HCT116 (cell line): ENCODE results near the gene RTN4. TPM values are rescaled to one million over a fixed set of nuclear protein-coding genes. Genes with fewer than 3 reads are reported as not detected.

Experiments used
- ATAC-seq: fragments of 200-7000 bp; cut with Tn5 transposase; 2 replicates; pipeline ENCODE4 v1.9.1; 2020; ENCODE audit warnings: mild to moderate bottlenecking, moderate library complexity
- BruUV-seq: library from RNA; stranded (reverse); fragments of 400-500 nt; replicated peaks from 2 replicates; lab custom pipeline; 2021; lab: Mats Ljungman, UMichigan
- CTCF ChIA-PET: fragments of 300-600 bp; sonication (Branson Sonifier 250); formaldehyde crosslinking; loops from one replicate; lab custom pipeline; 2021; ENCODE audit warnings: antibody characterized with exemption; lab: Charles Lee
- POLR2A ChIA-PET: fragments of 300-600, 350-600 bp; sonication (Branson Sonifier 250); formaldehyde crosslinking; loops from one replicate; lab custom pipeline; 2021; ENCODE audit warnings: antibody characterized with exemption; lab: Charles Lee
- RAD21 ChIA-PET, 2 experiments: fragments of 300-600 bp; sonication (Branson Sonifier 250); formaldehyde crosslinking; loops; one replicate each; lab custom pipeline; 2023; ENCODE audit warnings: low total read pairs in 2 of 2; ENCODE audit not compliant: uncharacterized antibody in 2 of 2, unreplicated experiment in 2 of 2, low non-redundant PET in 1 of 2; lab: Charles Lee
- DNase-seq: peaks from one replicate; pipeline ENCODE4 v3.0.0-alpha.2; 2010; ENCODE audit warnings: low read depth, low spot score
- H2AFZ ChIP-seq: fragments of 200-600 bp; shearing (Covaris generic), sonication (generic); 2 replicates; pipeline ENCODE4 v1.6.1; 2017; ENCODE audit warnings: low read depth, mixed run types, mixed read lengths, antibody characterized with exemption, low read length; ENCODE audit not compliant: poor library complexity, severe bottlenecking
- H3K27ac ChIP-seq: 2 replicates; pipeline ENCODE4 v1.5.1; 2012; ENCODE audit warnings: low read depth, low read length
- H3K27me3 ChIP-seq: fragments of 200-600 bp; sonication (generic); 2 replicates; pipeline ENCODE4 v1.6.1; 2016; ENCODE audit warnings: mixed run types, low read length, mixed read lengths; ENCODE audit not compliant: insufficient read depth
- H3K36me3 ChIP-seq, 2 experiments: fragments of 200-500 bp in 1 of 2; fragments of 200-600 bp in 1 of 2; sonication (Bioruptor generic) in 1 of 2; sonication (generic) in 1 of 2; 2 replicates each; pipeline versions ENCODE4 v1.5.1 to v1.6.1; 2014 to 2016; ENCODE audit warnings: low read length in 2 of 2, inconsistent platforms in 1 of 2, mixed read lengths in 1 of 2, mixed run types in 1 of 2; ENCODE audit not compliant: insufficient read depth in 2 of 2, control insufficient read depth in 1 of 2
- H3K4me1 ChIP-seq, 2 experiments: fragments of 200-600 bp in 1 of 2; sonication (generic) in 1 of 2; 2 replicates each; pipeline versions ENCODE4 v1.5.1 to v1.6.1; 2012 to 2017; ENCODE audit warnings: low read length in 2 of 2, inconsistent platforms in 1 of 2, mild to moderate bottlenecking in 1 of 2, mixed read lengths in 1 of 2, mixed run types in 1 of 2, moderate library complexity in 1 of 2; ENCODE audit not compliant: insufficient read depth in 2 of 2, control insufficient read depth in 1 of 2
- H3K4me2 ChIP-seq: fragments of 200-600 bp; sonication (generic); 2 replicates; pipeline ENCODE4 v1.6.1; 2017; ENCODE audit warnings: mixed run types, low read length, mixed read lengths
- H3K4me3 ChIP-seq, 2 experiments: fragments of 200-600 bp in 1 of 2; sonication (generic) in 1 of 2; replicated peaks in 1 of 2; 2 replicates each; pipeline ENCODE4 v1.5.1; 2011 to 2016; ENCODE audit warnings: low read length in 2 of 2, control low read depth in 1 of 2, low read depth in 1 of 2, mild to moderate bottlenecking in 1 of 2, mixed read lengths in 1 of 2, mixed run types in 1 of 2
- H3K79me2 ChIP-seq: fragments of 200-600 bp; sonication (generic); 2 replicates; pipeline ENCODE4 v1.6.1; 2017; ENCODE audit warnings: mild to moderate bottlenecking, mixed run types, low read length, moderate library complexity, mixed read lengths; ENCODE audit not compliant: insufficient read depth
- H3K9ac ChIP-seq: fragments of 200-600 bp; sonication (generic); 2 replicates; pipeline ENCODE4 v1.6.1; 2016; ENCODE audit warnings: low read length, mixed read lengths
- H3K9me2 ChIP-seq: fragments of 200-600 bp; sonication (generic), shearing (Covaris generic); 2 replicates; pipeline ENCODE4 v1.6.1; 2017; ENCODE audit warnings: mixed run types, mild to moderate bottlenecking, moderate library complexity; ENCODE audit not compliant: insufficient read depth
- H3K9me3 ChIP-seq, 2 experiments: fragments of 200-500 bp in 1 of 2; fragments of 200-600 bp in 1 of 2; sonication (Bioruptor generic) in 1 of 2; sonication (generic) in 1 of 2; 2 replicates each; pipeline ENCODE4 v1.6.1; 2014 to 2017; ENCODE audit warnings: low read length in 2 of 2, mixed read lengths in 2 of 2, inconsistent platforms in 1 of 2, low read depth in 1 of 2, mild to moderate bottlenecking in 1 of 2, mixed run types in 1 of 2, moderate library complexity in 1 of 2; ENCODE audit not compliant: control insufficient read depth in 1 of 2, insufficient read depth in 1 of 2
- H4K20me1 ChIP-seq: fragments of 200-600 bp; sonication (generic), shearing (Covaris generic); 2 replicates; pipeline ENCODE4 v1.6.1; 2017; ENCODE audit warnings: mixed run types, mild to moderate bottlenecking, moderate library complexity; ENCODE audit not compliant: insufficient read depth
- EZH2 ChIP-seq: fragments of 200-600 bp; sonication (generic); IDR thresholded peaks from 2 replicates; pipeline ENCODE4 v1.6.1; 2017; ENCODE audit warnings: antibody characterized with exemption, mixed run types
- FOSL1 ChIP-seq: IDR thresholded peaks from 2 replicates; pipeline ENCODE4 v1.6.1; 2012; ENCODE audit warnings: low read depth
- JUND ChIP-seq: IDR thresholded peaks from 2 replicates; pipeline ENCODE4 v1.6.1; 2012
- POLR2A ChIP-seq: IDR thresholded peaks from 2 replicates; pipeline ENCODE4 v1.7.0; 2011; ENCODE audit warnings: borderline replicate concordance; ENCODE audit not compliant: insufficient read depth, insufficient read length; ENCODE audit errors: extremely low read depth
- POLR2AphosphoS5 ChIP-seq: IDR thresholded peaks from 2 replicates; pipeline ENCODE4 v1.6.1; 2011; ENCODE audit warnings: mild to moderate bottlenecking, low read depth, low read length, moderate library complexity
- RAD21 ChIP-seq: IDR thresholded peaks from 2 replicates; pipeline ENCODE4 v1.6.1; 2012; ENCODE audit warnings: low read depth, mild to moderate bottlenecking
- SP1 ChIP-seq: IDR thresholded peaks from 2 replicates; pipeline ENCODE4 v1.6.1; 2012; ENCODE audit warnings: low read depth
- SRF ChIP-seq: IDR thresholded peaks from 2 replicates; pipeline ENCODE4 v1.6.1; 2012; ENCODE audit warnings: low read depth
- TCF7L2 ChIP-seq: IDR thresholded peaks from 2 replicates; pipeline ENCODE4 v1.7.0; 2011; ENCODE audit warnings: borderline replicate concordance, inconsistent platforms; ENCODE audit not compliant: insufficient read depth, insufficient read length; ENCODE audit errors: extremely low read depth
- YY1 ChIP-seq: IDR thresholded peaks from 2 replicates; pipeline ENCODE4 v1.6.1; 2011; ENCODE audit warnings: low read length, low read depth, moderate library complexity, mild to moderate bottlenecking; ENCODE audit not compliant: insufficient replicate concordance; ENCODE audit errors: extremely low read depth
- ZFX ChIP-seq: fragments of 450-650 bp; IDR thresholded peaks from 2 replicates; pipeline ENCODE4 v1.6.1; 2017
- ZNF274 ChIP-seq: fragments of 200-500 bp; sonication (Bioruptor generic); IDR thresholded peaks from 2 replicates; pipeline ENCODE4 v1.6.1; 2014; ENCODE audit warnings: mild to moderate bottlenecking, low read depth, low read length, inconsistent platforms
- intact Hi-C: fragments of 100-400 bp; cut with micrococcal nuclease; formaldehyde crosslinking; loops from 2 replicates; pipeline ENCODE4 v1.10.0; 2022
- total RNA-seq: library from RNA; stranded (reverse); gene quantifications from one replicate; pipeline ENCODE4 v1.2.1, GENCODE V29; 2021; ENCODE audit not compliant: unreplicated experiment
- TF ChIP-seq, protein P1 (sequence below): IDR thresholded peaks from 2 replicates; pipeline ENCODE4 v1.6.1; 2012

RTN4 gene
- total RNA-seq, 1 experiment from 2014 or later: 221 TPM

DNA sequence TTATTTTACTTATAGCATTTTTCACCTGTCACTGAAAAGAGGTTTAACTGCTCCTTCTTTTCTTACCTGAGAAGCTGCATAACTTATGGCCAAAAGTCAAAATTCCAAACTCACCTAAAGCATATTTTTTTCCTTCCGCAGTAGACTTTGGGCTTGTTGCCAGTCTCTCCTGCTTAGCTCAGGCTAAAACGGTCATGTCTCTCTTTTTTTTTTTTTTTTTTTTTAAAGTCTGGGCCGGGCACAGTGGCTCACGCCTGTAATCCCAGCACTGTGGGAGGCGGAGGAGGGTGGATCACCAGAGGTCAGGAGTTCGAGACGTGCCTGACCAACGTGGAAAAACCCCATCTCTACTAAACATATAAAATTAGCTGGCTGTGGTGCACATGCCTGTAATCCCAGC, 113.5 kb downstream of the RTN4 start:
- ATAC-seq: no peak
- POLR2A ChIA-PET: no interaction called here

DNA sequence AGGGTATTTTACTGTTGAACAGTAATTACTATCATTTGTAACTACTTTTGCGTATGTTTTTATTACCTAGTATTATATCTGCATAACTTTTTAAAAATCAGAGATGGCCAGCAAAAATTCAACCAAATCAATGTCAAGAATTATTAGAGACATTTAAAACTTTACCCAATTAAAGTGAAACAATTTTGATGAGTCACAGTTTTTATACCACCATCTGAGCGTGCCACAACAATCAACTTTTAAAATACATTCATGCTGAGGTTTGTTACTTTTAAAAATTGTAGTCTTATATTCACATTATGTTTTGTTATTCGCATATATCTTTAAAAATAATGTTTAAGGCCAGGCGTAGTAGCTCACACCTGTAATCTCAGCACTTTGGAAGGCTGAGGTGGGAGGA, 114.9 kb downstream of the RTN4 start:
- Histone ChIP-seq H3K79me2 (no peaks in the 10 kb centered on the region), H2AFZ (no peak overlapping the region), H3K36me3 (no peaks in the 10 kb centered on the region), H3K4me1 (no peaks in the 10 kb centered on the region), H3K27ac (no peak overlapping the region), H3K9ac (no peak overlapping the region), H3K4me2 (no peak overlapping the region), H3K9me3 (no peaks in the 10 kb centered on the region), H3K27me3 (no peaks in the 10 kb centered on the region), H3K9me2 (no peaks in the 10 kb centered on the region), H4K20me1 (no peaks in the 10 kb centered on the region), H3K4me3 (no peak overlapping the region)
- POLR2A ChIA-PET: no interaction called here
- no peak for TF ChIP-seq TCF7L2
- TF ChIP-seq SP1: no peak
- TF ChIP-seq, protein P1, sequence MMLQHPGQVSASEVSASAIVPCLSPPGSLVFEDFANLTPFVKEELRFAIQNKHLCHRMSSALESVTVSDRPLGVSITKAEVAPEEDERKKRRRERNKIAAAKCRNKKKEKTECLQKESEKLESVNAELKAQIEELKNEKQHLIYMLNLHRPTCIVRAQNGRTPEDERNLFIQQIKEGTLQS: no peak
- no peak for TF ChIP-seq SRF
- TF ChIP-seq POLR2AphosphoS5: no peak
- TF ChIP-seq RAD21: no peak
- no peak for TF ChIP-seq JUND
- TF ChIP-seq FOSL1: no peak
- TF ChIP-seq ZNF274: no peak
- no peak for TF ChIP-seq ZFX
- TF ChIP-seq YY1: no peak
- no peak for TF ChIP-seq POLR2A
- no peak for TF ChIP-seq EZH2
- ATAC-seq: no peak
- no peak for DNase-seq
- intact Hi-C loops: no loop called here
- RAD21 ChIA-PET: no interaction called here
- BruUV-seq: no TSS peak
- CTCF ChIA-PET: no interaction called here

More for the DNA sequence above, 113.5 kb downstream of the RTN4 start:
- DNase-seq: no peak
- Histone ChIP-seq H3K36me3 (no peaks in the 10 kb centered on the region), H3K27me3 (no peaks in the 10 kb centered on the region), H2AFZ (no peak overlapping the region), H3K4me1 (no peaks in the 10 kb centered on the region), H3K9me2 (no peaks in the 10 kb centered on the region), H3K9me3 (no peaks in the 10 kb centered on the region), H3K4me2 (no peak overlapping the region), H3K4me3 (no peak overlapping the region), H3K27ac (no peak overlapping the region), H4K20me1 (no peaks in the 10 kb centered on the region), H3K79me2 (no peaks in the 10 kb centered on the region), H3K9ac (no peak overlapping the region)
- ChIA-PET RAD21 (no interaction called here), CTCF (no interaction called here)
- BruUV-seq: no TSS peak
- intact Hi-C loops: no loop called here
- TF ChIP-seq RAD21: no peak
- TF ChIP-seq ZFX: no peak
